ENCODE data around the gene SLC39A10. TPM values are rescaled to one million over a fixed set of nuclear protein-coding genes. Genes with fewer than 3 reads are reported as not detected.

The SLC39A10 gene
- total RNA-seq, 3 donors from 2014 or later: 15.3 to 22.6 (median 18.6) TPM

DNA sequence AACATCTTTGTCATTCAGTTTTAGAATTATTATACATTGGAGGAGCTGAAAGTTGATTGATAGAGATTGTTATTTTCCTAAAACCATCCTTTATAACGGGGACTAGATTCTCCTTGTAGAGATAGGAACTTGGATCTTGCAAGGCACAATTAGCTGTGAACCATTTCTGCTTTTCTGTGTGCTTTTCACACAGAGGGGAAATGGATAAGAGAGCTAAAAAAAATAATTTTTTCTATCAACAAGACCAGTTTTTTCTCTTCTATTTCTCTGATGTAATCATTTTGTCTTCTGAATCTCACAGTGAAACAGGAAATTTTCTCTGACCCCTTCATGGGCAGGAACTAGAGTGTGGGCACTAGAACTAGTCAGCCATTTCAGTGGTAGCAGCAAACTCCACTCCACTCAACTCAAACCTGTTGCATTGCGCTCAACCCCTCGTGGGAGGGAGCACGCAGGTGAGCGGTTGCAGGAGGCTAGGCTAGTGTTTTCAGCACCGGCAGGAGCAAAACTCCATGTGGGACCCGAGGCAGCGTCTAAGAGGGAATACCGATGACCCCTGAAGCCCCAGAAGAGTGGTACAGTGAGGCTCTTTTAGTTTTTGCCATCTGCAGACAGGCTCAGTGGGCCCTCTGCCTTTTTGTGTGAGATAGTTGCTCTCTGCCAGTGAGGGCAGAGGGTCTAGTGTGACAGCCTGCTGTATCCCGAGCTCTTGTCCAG lies 24.0 kb upstream of the SLC39A10 start:
- TF ChIP-seq CTCF (IDR thresholded peaks at IDR 0.05): no peak
- no peak for DNase-seq
- H3K9me3 ChIP-seq: no peaks in the 10 kb centered on the region
- no peak for ATAC-seq
- no peaks in the 10 kb centered on the region for H3K4me1 ChIP-seq (ENCODE audit: low read depth)
- H3K36me3 ChIP-seq (ENCODE audit: low read depth): no peaks in the 10 kb centered on the region
- no peak overlapping the region for H3K4me3 ChIP-seq
- intact Hi-C loops (cut with DNase I, micrococcal nuclease): no loop called here

- Histone ChIP-seq H3K9me3 (no peaks in the 10 kb centered on the region), H3K4me1 (ENCODE audit: low read depth) (no peaks in the 10 kb centered on the region), H3K4me3 (no peak overlapping the region), H3K36me3 (ENCODE audit: low read depth) (no peaks in the 10 kb centered on the region)
- ATAC-seq (no peak), DNase-seq (no peak)
- intact Hi-C loops (cut with DNase I, micrococcal nuclease): no loop called here
- no peak for TF ChIP-seq CTCF (IDR thresholded peaks at IDR 0.05)
Observed at GRCh38 chr2:195633573-195633870, 23.5 kb upstream of the SLC39A10 start.

DNA sequence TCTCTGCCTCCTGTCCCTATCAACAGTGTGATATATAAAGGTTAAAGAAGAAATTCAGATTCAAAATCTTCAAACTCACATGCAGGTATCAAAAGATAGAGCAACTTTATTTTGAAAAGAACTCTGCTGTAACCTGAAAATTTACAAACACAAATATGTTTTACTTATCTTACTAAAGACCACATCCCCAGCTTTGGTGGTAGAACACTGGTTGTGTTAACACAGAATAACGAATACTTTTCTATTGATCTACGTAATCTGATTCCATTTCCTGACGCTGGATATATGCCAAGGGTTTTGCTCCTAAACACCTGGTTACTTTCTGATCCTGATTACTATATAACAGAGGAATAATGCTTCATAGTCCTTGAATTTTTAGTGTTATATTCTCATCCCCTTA lies 23.1 kb upstream of the SLC39A10 start:
- ATAC-seq (no peak), DNase-seq (no peak)
- H3K4me1 ChIP-seq (ENCODE audit: low read depth): no peaks in the 10 kb centered on the region
- no peaks in the 10 kb centered on the region for H3K36me3 ChIP-seq (ENCODE audit: low read depth)
- TF ChIP-seq CTCF (IDR thresholded peaks at IDR 0.05): no peak
- intact Hi-C loops (cut with DNase I, micrococcal nuclease): no loop called here
- no peaks in the 10 kb centered on the region for H3K9me3 ChIP-seq
- H3K4me3 ChIP-seq: no peak overlapping the region

DNA sequence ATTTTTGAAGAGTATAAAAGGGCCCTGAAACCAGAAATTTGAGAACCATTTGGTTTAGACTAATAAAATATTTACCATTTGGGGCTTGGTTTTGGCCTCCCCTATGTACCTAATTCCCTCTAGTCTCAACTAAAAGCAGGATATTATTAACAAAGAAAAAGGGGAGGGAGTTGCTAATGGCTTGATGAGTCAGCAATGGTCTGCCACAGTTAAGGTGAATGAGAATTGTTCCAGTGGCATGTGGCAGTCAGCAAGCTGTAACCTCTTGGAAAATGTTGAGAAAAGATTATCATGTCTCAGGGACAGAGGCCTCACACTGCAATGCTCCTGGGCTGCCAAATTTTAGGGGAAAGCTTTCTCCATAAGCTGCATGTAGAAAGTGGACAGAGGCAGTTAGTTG lies 20.1 kb upstream of the SLC39A10 start:
- H3K9me3 ChIP-seq: no peaks in the 10 kb centered on the region
- peaks cover 2% of the 10 kb centered on the region for H3K4me1 ChIP-seq (ENCODE audit: low read depth)
- TF ChIP-seq CTCF (IDR thresholded peaks at IDR 0.05): no peak
- intact Hi-C loops (cut with DNase I, micrococcal nuclease): no loop called here
- ATAC-seq: no peak
- DNase-seq: no peak
- H3K36me3 ChIP-seq (ENCODE audit: low read depth): no peaks in the 10 kb centered on the region
- H3K4me3 ChIP-seq: no peak overlapping the region

- TF ChIP-seq CTCF (IDR thresholded peaks at IDR 0.05): no peak
- Histone ChIP-seq H3K9me3 (no peaks in the 10 kb centered on the region), H3K4me3 (no peak overlapping the region), H3K36me3 (ENCODE audit: low read depth) (no peaks in the 10 kb centered on the region), H3K4me1 (ENCODE audit: low read depth) (peaks cover 7% of the 10 kb centered on the region)
- no peak for DNase-seq
- no peak for ATAC-seq
- intact Hi-C loops (cut with DNase I, micrococcal nuclease): no loop called here
Observed at GRCh38 chr2:195638750-195639149, 18.3 kb upstream of the SLC39A10 start.

Measured in mucosa of descending colon (tissue), 3 donors.